Right atrium auricular region (tissue), 2 donors: Measurements from ENCODE around the gene KRTAP10-2. TPM values are rescaled to one million over a fixed set of nuclear protein-coding genes. Genes with fewer than 3 reads are reported as not detected.

Experiments used
- DNase-seq: peaks from one replicate; pipeline ENCODE4 v3.0.0-alpha.2; 2019; ENCODE audit warnings: low spot score
- H3K27ac ChIP-seq, 2 donors: fragments of 200-600 bp; sonication (generic); 1 replicate in 1 of 2; 2 replicates in 1 of 2; pipeline ENCODE4 v1.5.1; 2016 to 2019
- H3K27me3 ChIP-seq, 2 donors: fragments of 200-600 bp; sonication (generic); one replicate each; pipeline versions ENCODE4 v1.5.1 to v1.6.0; 2017 to 2019
- H3K36me3 ChIP-seq: fragments of 200-600 bp; sonication (generic); one replicate; pipeline ENCODE4 v1.5.1; 2016
- H3K4me1 ChIP-seq, 2 donors: fragments of 200-600 bp; sonication (generic); one replicate each; pipeline versions ENCODE4 v1.5.1 to v1.6.0; 2017 to 2019
- H3K4me3 ChIP-seq, 2 donors: fragments of 200-600 bp; sonication (generic); 1 replicate in 1 of 2; 2 replicates in 1 of 2; pipeline ENCODE4 v1.5.1; 2017 to 2019; ENCODE audit warnings: mild to moderate bottlenecking in 1 of 2, moderate library complexity in 1 of 2
- H3K9me3 ChIP-seq, 2 donors: fragments of 200-600 bp; sonication (generic); one replicate each; pipeline ENCODE4 v1.5.1; 2019
- total RNA-seq, 2 donors: library from RNA; depleted of rRNA; stranded (reverse); fragments of >200 nt; gene quantifications; one replicate each; pipeline ENCODE4 v1.1.0, GENCODE V29; 2016
- TF ChIP-seq, protein P1 (sequence below), 2 donors: fragments of 200-600 bp; sonication (generic); IDR thresholded peaks; one replicate each; pipeline ENCODE4 v1.5.1; 2019; ENCODE audit warnings: antibody characterized with exemption in 2 of 2

The KRTAP10-2 gene
- total RNA-seq, 2 donors from 2014 or later, result not detected

DNA sequence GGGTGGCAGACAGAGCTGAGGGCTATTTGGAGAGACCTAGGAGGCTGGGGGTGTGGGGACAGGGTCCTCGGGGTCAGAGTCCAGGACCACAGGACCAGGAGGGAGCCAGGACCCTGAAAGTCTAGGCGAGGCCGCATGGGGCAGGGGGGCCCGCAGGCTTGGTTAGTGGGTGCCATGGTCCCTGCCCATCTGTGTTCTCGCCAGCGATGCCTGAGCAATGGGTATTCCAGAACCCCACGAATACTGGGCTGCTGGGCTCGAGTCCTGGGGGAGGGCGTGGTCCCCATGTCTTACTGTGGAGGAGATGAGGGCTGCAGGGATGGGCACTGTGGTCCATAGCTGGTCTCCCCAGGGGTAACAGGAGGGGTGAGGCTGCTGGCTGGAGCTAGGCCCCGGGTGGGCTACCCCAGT, 39.0 kb upstream of the KRTAP10-2 start:
- no peaks in the 10 kb centered on the region for H3K36me3 ChIP-seq
- no peaks in the 10 kb centered on the region for H3K4me1 ChIP-seq
- H3K27ac ChIP-seq, result no peak overlapping the region
- TF ChIP-seq, protein P1, sequence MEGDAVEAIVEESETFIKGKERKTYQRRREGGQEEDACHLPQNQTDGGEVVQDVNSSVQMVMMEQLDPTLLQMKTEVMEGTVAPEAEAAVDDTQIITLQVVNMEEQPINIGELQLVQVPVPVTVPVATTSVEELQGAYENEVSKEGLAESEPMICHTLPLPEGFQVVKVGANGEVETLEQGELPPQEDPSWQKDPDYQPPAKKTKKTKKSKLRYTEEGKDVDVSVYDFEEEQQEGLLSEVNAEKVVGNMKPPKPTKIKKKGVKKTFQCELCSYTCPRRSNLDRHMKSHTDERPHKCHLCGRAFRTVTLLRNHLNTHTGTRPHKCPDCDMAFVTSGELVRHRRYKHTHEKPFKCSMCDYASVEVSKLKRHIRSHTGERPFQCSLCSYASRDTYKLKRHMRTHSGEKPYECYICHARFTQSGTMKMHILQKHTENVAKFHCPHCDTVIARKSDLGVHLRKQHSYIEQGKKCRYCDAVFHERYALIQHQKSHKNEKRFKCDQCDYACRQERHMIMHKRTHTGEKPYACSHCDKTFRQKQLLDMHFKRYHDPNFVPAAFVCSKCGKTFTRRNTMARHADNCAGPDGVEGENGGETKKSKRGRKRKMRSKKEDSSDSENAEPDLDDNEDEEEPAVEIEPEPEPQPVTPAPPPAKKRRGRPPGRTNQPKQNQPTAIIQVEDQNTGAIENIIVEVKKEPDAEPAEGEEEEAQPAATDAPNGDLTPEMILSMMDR (IDR thresholded peaks at IDR 0.05), result no peak
- no peak overlapping the region for H3K4me3 ChIP-seq
- no peak for DNase-seq
- no peaks in the 10 kb centered on the region for H3K27me3 ChIP-seq
- H3K9me3 ChIP-seq, result no peaks in the 10 kb centered on the region

DNA sequence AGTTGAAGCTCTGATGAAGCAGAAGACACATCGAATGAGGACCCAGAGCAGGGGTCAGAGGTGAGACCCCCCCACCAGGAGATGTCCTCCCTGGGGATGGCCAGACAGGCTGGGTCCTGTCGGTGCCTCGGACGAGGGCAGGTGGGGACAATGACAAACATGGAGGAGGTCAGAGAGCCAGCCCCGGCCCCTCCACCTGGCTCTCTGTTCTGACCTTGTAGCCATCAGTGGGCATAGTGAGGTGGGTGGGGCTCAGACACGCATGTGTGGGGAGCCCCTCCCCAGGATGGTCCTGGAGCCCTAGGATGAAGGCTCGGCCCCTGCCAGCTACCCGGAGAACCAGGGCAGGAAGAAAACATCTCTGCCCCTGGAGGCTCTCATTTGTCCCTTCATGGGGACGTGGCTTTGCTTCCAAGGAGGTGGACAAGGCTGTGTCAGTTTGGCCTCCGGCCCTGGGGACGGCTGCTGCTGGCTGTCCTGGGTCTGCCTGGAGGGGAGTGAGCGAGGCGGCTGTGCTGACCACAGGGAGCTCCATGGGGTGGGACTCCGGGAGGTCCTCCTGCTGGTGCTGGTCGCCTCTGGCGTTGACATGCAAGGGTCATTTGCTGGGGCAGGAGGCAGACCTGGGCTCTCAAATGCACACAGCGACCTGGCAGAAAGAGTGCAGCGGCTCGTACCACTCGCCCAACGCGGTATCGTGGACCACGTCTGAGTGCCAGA, 38.4 kb upstream of the KRTAP10-2 start:
- Histone ChIP-seq H3K4me1 (no peaks in the 10 kb centered on the region), H3K27me3 (no peaks in the 10 kb centered on the region), H3K9me3 (no peaks in the 10 kb centered on the region), H3K36me3 (no peaks in the 10 kb centered on the region), H3K4me3 (no peak overlapping the region), H3K27ac (no peak overlapping the region)
- TF ChIP-seq, protein P1 (IDR thresholded peaks at IDR 0.05), result no peak
- DNase-seq, result no peak

DNA sequence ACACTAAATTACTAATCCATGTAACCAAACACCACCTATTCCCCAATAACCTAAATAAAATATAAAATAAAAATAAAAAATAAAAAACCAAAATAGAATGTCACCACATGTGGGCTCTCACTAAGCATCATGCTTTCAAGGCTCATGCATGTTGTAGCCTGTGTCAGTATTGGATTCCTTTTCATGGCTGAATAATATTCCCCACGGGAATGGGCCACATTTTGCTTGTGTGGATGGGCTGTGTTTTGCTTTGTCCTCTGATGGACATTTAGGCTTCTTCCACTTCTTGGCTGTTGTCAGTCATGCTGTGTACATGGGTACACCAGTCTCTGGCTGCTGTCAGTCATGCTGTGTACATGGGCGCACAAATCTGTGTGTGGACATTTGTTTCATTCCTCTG, 37.8 kb upstream of the KRTAP10-2 start:
- no peaks in the 10 kb centered on the region for H3K36me3 ChIP-seq
- TF ChIP-seq, protein P1 (IDR thresholded peaks at IDR 0.05), result no peak
- no peak overlapping the region for H3K27ac ChIP-seq
- no peaks in the 10 kb centered on the region for H3K9me3 ChIP-seq
- no peak overlapping the region for H3K4me3 ChIP-seq
- DNase-seq, result no peak
- H3K27me3 ChIP-seq, result no peaks in the 10 kb centered on the region
- no peaks in the 10 kb centered on the region for H3K4me1 ChIP-seq

DNA sequence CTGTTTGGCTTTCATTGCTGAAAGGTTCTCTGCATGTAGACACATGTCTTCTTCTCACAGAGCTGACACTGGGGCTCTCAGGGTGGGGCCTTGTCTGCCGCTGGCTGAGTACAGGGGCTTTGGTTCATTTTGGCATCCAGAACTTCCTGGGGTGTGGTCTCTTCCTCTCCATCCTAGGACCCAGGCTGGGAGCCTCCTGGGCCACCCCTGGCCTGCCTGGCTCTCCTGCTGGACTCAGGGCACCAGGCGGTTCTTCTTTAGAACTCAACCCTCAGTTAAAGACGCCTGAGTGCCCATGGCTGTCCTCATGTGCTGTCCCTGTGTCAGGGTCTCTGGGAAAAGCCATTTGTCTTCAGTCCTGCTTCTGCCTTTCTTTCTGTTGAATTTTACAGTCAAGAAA, 34.6 kb upstream of the KRTAP10-2 start:
- no peak for DNase-seq
- no peaks in the 10 kb centered on the region for H3K27me3 ChIP-seq
- H3K9me3 ChIP-seq, result peaks cover 0 to 11% of the 10 kb centered on the region in 2 donors
- TF ChIP-seq, protein P1 (IDR thresholded peaks at IDR 0.05), result no peak
- H3K4me1 ChIP-seq, result no peaks in the 10 kb centered on the region
- H3K4me3 ChIP-seq, result no peak overlapping the region
- H3K36me3 ChIP-seq, result no peaks in the 10 kb centered on the region
- H3K27ac ChIP-seq, result no peak overlapping the region

DNA sequence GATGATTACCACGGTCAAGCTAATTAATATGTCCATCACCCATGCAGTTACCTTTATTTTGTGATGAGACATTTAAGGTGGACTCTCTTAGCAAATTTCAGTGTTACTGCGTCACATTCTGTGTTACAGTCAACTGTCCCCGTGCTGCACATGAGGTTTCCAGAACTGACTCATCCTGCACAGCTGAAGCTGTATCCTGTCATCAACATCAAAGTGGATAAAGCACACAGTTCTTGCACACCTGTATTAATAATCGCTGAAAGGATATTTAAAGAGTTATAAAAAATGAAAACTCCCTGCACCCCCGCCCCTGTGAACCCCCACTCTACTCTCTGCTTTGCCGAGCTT, 32.5 kb upstream of the KRTAP10-2 start:
- no peak overlapping the region for H3K27ac ChIP-seq
- DNase-seq, result no peak
- H3K4me1 ChIP-seq, result no peaks in the 10 kb centered on the region
- H3K9me3 ChIP-seq, result peaks cover 0 to 13% of the 10 kb centered on the region in 2 donors
- no peaks in the 10 kb centered on the region for H3K27me3 ChIP-seq
- TF ChIP-seq, protein P1 (IDR thresholded peaks at IDR 0.05), result no peak
- no peaks in the 10 kb centered on the region for H3K36me3 ChIP-seq
- H3K4me3 ChIP-seq, result no peak overlapping the region
